WERI-Rb-1 (cell line): Measurements from ENCODE around the gene DTYMK.

Experiments used
- DNase-seq: peaks from one replicate; pipeline ENCODE4 v3.0.0-alpha.2; 2020
- H3K27ac ChIP-seq: fragments of 250-450 bp; sonication (Bioruptor Pico); 2 replicates; pipeline ENCODE4 v1.5.1; 2020; ENCODE audit warnings: mild to moderate bottlenecking, moderate library complexity
- H3K27me3 ChIP-seq: fragments of 250-450 bp; sonication (Bioruptor Pico); 2 replicates; pipeline ENCODE4 v1.5.1; 2021; ENCODE audit warnings: mild to moderate bottlenecking, low read depth, moderate library complexity; ENCODE audit not compliant: insufficient read depth, severe bottlenecking
- H3K36me3 ChIP-seq: fragments of 250-450 bp; sonication (Bioruptor Pico); 2 replicates; pipeline ENCODE4 v1.5.1; 2020; ENCODE audit warnings: mild to moderate bottlenecking, moderate library complexity
- H3K4me3 ChIP-seq: 2 replicates; pipeline ENCODE4 v1.5.1; 2011; ENCODE audit warnings: low read depth, mild to moderate bottlenecking, control low read depth, low read length
- H3K9me3 ChIP-seq: fragments of 250-450 bp; sonication (Bioruptor Pico); 2 replicates; pipeline ENCODE4 v1.5.1; 2021; ENCODE audit warnings: mild to moderate bottlenecking, moderate library complexity; ENCODE audit not compliant: severe bottlenecking
- TF ChIP-seq, protein P1 (sequence below): IDR thresholded peaks from 2 replicates; pipeline ENCODE4 v1.5.1; 2011; ENCODE audit warnings: low read depth, mild to moderate bottlenecking, control low read depth, inconsistent platforms, low read length

Gene DTYMK

GRCh38 chr2:241726459-241726858 is 39.8 kb upstream of the DTYMK start:
- TF ChIP-seq, protein P1, sequence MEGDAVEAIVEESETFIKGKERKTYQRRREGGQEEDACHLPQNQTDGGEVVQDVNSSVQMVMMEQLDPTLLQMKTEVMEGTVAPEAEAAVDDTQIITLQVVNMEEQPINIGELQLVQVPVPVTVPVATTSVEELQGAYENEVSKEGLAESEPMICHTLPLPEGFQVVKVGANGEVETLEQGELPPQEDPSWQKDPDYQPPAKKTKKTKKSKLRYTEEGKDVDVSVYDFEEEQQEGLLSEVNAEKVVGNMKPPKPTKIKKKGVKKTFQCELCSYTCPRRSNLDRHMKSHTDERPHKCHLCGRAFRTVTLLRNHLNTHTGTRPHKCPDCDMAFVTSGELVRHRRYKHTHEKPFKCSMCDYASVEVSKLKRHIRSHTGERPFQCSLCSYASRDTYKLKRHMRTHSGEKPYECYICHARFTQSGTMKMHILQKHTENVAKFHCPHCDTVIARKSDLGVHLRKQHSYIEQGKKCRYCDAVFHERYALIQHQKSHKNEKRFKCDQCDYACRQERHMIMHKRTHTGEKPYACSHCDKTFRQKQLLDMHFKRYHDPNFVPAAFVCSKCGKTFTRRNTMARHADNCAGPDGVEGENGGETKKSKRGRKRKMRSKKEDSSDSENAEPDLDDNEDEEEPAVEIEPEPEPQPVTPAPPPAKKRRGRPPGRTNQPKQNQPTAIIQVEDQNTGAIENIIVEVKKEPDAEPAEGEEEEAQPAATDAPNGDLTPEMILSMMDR = no peak
- H3K9me3 ChIP-seq = peaks cover 4% of the 10 kb centered on the region
- peaks cover 41% of the 10 kb centered on the region for H3K36me3 ChIP-seq
- H3K27me3 ChIP-seq = no peaks in the 10 kb centered on the region
- no peak overlapping the region for H3K4me3 ChIP-seq
- no peak overlapping the region for H3K27ac ChIP-seq
- no peak for DNase-seq

DNA sequence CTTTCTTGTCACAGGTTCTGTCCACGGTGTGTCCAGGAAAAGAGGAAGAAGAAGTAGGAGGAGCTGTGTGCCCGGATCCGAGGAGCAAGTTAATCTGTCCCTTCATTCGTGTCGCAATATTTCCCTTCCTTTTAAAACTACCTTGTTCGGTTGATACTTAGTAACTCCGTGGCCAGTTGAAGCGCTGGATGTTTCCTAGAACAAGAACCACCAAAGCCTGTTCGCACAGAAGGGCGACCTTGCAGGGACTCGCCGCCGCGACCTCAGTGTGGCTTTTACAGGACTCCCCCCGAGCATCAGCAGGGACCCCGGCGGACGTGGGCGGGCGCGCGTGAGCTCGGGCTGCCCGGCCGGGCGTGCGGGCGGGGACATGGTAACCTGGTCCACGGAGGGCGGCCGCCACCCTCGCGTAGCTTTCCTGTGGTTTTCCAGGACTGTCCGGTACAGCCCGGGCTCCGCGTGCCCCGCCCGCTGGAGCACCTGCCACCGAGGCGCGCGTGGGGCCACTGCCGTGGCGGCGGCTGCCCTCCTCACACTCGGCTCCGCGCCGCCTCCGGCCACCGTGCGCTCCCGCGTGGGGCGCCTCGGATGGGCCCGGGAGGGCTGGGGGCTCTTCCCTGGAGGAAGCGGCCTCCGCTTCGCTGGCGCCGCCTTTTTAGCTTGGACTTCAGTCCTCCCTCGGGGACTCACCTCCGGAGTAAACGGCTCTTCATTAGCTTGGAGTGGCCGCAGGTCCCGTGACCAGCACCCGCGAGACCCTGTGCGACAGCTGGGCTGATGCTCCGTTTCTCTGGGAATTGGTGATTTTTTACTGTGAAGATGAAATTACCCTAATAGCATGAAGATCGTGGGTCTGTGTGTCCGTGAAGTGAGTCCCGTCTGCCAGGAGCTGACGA is 38.6 kb upstream of the DTYMK start:
- Histone ChIP-seq H3K27me3 (no peaks in the 10 kb centered on the region), H3K9me3 (peaks cover 4% of the 10 kb centered on the region), H3K36me3 (peaks cover 54% of the 10 kb centered on the region), H3K4me3 (no peak overlapping the region), H3K27ac (no peak overlapping the region)
- TF ChIP-seq, protein P1 = no peak
- DNase-seq = no peak

DNA sequence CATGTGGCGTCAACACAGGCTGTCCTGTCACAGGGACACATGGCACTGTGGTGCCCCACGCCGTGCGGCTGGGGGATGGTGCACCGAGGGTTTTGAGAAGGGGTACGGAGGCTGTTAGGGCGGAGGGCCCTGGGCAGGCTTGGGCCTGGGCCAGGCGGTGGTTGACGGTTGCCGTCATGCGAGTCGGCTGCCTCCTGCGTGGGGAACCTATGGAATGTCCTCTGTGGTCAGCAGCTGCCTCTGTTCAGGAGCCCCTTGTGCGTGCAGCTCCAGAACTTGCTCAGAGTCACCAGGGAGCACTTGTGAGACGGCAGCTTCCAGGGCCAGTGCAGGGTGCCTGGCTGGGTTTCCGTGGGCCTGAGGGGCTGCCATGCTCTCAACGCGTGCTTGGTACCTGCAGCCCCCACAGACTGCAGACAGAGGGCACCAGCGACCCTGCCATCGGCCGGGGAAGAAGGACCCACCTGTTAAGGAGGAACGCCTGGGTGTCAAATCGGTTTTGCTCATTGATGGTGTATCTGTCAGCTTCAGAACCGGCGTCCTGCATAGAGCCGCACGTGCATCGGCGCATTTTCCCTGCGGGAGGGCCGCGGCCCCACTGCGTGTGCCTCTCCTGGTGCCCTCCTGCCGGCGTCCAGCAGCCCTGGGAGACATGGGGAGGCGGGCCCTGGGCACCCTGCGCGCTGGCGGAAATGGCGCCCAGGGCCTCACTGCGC is 37.8 kb upstream of the DTYMK start:
- Histone ChIP-seq H3K27ac (no peak overlapping the region), H3K9me3 (peaks cover 4% of the 10 kb centered on the region), H3K36me3 (peaks cover 62% of the 10 kb centered on the region), H3K4me3 (no peak overlapping the region), H3K27me3 (no peaks in the 10 kb centered on the region)
- TF ChIP-seq, protein P1 = peak; percentile 51
- DNase-seq = peak; percentile 34

DNA sequence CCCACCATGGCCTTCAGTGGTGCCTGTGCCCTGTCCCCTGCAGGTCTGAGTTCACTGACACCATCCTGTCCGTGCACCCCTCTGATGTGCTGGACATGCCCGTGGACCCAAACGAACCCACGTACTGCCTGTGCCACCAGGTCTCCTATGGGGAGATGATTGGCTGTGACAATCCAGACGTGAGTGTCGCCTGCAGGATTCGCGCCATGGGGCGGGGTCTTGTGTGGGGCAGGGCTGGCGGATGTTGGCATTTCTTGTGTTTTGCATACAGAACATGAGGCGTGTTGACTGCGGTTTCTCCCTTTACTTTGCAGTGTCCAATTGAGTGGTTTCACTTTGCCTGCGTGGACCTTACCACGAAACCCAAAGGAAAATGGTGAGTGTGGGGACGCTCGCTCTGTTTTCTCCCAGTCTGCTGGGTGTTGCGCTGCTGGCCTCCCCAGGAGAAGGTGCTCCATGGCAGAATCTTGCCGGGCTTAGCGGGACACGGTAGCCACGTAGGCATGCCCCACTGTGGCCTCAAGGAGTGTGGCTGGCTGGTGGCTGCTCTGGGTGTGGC is 36.4 kb upstream of the DTYMK start:
- Histone ChIP-seq H3K36me3 (peaks cover 66% of the 10 kb centered on the region), H3K9me3 (peaks cover 4% of the 10 kb centered on the region), H3K27me3 (no peaks in the 10 kb centered on the region), H3K27ac (no peak overlapping the region), H3K4me3 (no peak overlapping the region)
- no peak for DNase-seq
- TF ChIP-seq, protein P1 = no peak

DNA sequence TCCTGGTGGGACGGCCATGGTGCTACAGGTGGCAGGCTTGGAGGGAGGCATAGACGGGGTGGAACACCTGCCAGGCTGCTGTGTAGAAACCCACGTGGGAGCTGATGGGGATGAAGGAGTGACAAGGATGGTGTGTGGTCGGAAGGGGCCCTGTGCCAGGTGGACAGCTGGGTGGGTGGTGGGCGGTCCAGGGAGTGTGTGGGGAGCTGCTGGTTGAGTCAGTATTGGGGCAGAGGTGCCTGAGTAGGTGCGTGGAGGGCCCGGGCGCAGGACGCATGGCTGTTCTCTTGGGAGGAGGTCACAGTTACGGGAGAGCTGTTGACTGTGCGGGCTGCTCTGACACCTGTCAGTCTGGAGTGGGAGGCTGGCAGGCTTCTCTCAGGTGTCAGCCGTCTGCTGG is 35.2 kb upstream of the DTYMK start:
- Histone ChIP-seq H3K9me3 (peaks cover 4% of the 10 kb centered on the region), H3K27me3 (no peaks in the 10 kb centered on the region), H3K27ac (no peak overlapping the region), H3K4me3 (no peak overlapping the region), H3K36me3 (peaks cover 71% of the 10 kb centered on the region)
- TF ChIP-seq, protein P1 = no peak
- no peak for DNase-seq
